SKM-1 treated with dmso at 0.1 percent for 144 hours (cell line): ENCODE results near the gene PRDM2.
"Not testable (repeated sequence)": the region's sequence is repeated elsewhere in the genome, so short reads cannot be mapped to it uniquely, and the experiment has no call there.

ENCODE experiments used
- DNase-seq: peaks from one replicate; lab custom pipeline; 2025; ENCODE audit not compliant: unreplicated experiment; lab: John Stamatoyannopoulos, UW

The PRDM2 gene

GRCh38 chr1:13700521-13701270, 708 bp downstream of the PRDM2 start:
- no peak for DNase-seq

DNA sequence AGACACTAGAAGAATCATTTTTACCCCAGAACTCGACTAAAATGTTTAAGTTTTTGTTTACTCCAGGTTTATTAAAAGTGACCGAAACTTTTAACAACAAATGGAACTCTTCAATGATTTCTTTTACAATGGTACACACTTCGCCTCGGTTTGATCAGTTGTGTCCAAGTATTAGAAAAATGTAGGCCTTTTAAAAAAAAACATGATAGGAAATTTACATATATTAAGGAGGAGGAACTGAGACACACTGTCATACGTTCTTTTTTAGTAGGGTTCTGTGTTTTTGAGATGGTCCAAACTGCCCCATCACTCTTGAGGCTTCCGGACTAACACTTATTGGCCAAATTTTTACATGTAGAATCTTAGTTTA, 1.3 kb downstream of the PRDM2 start:
- DNase-seq = no peak

DNA sequence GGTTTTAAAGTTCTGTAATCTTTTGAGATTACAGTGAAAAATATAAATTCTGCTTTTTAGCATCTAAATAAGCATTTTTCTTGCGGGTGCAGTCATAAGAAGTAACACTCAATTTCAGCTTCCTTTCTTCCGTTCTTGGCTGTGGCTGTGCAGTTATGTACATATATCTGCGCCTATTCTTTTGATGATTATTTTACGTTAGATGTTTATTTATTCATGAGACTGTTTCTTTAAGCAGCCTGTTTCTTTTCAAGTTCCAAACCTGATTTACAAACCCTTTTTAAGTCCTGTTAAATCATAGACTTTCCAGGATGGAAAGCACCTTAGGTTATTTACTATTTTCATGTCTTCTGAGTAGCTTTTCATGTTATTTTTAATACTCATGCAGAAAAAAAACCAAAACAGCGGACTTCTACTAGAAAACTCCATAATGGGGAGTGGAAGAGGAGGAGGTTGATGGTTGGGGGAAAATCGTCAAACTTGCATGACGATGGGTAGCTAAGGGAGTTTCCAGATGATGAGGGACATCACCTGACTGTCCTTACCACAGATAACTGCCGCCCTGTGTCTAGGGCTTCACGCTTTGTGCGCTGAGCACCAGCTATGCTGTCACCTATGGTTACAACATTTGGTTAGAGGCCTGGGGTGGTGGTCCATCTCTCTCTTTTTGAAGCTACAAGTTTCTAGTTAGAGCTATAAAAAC, 2.6 kb downstream of the PRDM2 start:
- DNase-seq = no peak

DNA sequence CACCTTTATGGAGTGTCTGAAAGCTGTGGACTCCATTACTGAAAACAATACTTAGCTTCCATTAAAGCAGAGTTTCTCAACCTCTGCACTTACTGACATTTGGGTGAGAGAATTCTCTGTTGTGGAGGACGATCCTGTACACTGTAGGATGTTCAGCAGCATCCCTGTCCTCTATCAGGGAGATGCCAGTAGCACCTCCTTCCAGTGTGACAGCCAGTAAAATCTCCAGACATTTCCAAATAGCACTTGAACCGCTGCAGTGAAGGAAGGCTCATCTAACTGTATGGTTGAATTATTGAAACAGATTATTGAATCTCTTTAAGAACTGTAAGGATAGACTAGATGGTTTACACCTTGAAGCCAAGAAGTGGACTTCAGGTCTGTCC, 3.1 kb downstream of the PRDM2 start:
- DNase-seq = no peak

GRCh38 chr1:13703558-13704490, 3.8 kb downstream of the PRDM2 start:
- DNase-seq = no peak

DNA sequence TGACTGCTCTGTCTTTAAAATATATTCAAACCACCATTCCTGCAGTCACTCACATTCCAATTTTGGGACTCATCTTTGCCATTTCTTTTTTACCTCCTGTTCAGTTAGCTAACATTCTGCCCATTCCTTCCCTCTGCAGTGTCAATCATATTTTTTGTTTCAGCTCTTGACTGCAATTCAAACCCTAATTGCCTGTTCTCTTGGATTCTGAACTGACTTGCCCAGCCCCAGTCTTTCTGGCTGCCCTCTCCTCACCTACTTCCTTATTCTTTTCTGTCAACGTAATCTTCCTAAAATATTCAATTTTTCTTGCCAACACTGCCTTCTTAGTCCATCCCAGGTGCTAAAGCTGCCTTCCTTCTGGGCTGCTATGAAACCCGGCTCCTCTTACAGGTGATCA, 6.1 kb downstream of the PRDM2 start:
- peak; percentile 36 for DNase-seq

DNA sequence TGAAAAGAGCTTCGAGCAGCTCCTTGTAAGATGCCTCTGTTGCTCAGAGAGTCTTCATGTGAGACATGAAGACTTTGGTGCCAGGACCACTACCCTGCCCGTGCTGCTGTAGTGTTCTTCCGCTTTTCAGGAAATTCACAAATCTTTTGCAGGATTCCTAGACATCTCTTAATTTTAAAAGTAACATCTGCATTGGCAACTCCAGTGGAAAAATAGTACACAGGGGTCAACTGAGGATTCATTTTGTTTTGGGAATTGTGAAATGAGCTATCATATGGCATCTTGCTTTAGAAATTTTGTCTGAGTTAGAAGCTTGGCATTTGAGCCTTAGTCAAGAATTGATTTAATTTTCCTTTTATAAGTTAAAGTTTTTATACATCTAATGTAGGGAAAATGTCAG, 7.2 kb downstream of the PRDM2 start:
- DNase-seq = no peak

- no peak for DNase-seq
Observed at GRCh38 chr1:13708380-13708982, 8.5 kb downstream of the PRDM2 start.

- DNase-seq = no peak
Observed at GRCh38 chr1:13710086-13710485, 10.1 kb downstream of the PRDM2 start.

DNA sequence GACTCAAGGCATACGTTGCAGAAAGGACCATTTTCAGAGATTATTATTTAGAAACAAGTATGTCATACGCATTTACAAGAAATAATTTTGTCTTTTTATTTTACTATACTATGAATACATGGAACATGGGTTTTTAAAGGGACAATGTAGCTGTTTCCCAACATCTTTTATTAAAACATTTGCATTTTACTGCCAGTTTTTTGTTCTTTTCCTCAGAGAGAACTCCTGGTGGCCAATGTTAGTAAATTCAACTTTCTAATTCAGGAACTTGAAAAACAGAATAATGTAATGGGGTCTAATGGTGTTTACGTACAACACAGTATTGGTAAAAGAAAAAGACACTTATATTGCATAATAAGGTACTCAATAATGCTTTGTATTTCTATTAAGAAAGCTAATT, 14.9 kb downstream of the PRDM2 start:
- DNase-seq = no peak

- not testable (repeated sequence) for DNase-seq
Observed at GRCh38 chr1:13715616-13716287, 15.8 kb downstream of the PRDM2 start.

DNA sequence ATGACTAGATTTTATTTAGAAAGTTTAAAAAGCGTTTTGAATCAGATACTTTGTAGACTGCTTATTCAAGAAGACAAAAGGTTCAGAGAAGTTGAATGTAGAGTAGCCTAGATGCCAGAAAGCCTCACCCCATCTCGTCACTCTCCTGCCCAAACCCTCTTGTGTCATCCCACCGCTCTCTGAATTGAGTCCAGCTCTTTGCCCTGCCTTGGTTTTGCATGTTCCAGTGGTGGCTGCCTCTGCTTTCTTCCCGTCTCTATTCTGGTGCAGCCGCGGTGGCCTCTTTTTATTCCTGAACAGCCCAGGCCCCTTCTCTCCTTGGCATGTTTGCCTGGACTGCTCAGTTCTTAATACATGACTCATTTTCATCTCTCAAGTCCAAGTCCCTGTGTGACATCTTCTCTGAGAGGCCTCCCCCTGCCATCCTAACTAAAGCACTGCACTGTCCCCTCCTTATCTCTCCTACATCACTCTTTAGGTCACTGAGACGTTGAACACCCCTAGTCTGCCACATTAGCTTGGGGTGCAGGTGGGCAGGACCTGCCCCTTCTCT, 22.9 kb downstream of the PRDM2 start:
- DNase-seq = no peak

DNA sequence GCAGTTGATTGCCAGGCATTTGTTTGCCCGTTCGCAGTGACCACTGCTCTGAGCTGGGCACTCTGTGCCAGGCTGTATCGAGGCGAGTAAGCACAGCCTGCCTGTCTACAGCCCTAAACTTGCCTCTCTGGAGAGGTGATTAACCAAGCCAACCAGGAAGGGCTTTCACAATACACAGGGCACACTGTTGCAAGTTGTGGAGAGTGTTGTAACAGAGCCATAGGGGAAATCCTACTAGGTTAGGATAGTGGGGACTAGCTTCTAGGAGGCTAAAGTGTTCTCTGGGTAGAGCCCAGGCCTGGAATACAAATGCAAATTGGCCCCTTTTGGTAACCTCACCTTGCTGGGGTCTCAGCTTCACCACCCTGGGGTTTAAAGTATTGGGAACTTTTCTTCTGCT, 23.8 kb downstream of the PRDM2 start:
- DNase-seq = peak; percentile 91

- DNase-seq = peak; percentile 31
Observed at GRCh38 chr1:13725714-13726175, 25.8 kb downstream of the PRDM2 start.

GRCh38 chr1:13728091-13728715, 28.2 kb downstream of the PRDM2 start:
- no peak for DNase-seq

- DNase-seq = no peak
Observed at GRCh38 chr1:13730291-13730690, 30.3 kb downstream of the PRDM2 start.

DNA sequence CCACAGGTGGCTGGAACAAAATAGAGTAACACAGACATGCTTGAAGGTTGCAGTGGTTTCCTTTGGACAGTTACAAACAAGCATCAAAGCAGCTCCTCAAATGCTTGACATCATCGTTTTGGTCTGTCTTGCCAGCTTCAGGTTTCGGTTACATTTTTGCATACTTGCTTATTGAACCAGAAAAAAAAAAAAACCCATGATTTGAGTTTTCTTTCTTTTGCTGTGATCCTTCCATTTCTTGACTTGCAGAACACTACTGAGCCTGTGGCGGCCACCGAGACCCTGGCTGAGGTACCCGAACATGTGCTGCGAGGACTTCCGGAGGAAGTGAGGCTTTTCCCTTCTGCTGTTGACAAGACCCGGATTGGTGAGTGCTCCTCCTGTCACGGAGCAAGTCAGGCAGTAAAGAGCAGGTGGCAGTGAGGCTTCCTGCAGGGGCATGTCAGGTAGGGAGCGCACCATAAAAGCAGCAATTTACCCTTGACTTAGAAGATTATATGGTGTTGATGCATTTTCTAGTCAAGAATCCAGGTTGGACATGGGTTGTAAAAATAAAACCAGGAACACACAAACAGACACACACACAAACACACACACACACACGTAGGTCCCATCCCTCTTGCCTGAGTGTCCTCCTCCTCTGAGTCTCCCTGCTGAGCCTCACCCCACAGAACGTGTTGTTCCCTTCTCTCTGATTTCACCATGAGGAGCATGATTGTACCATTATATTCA, 30.9 kb downstream of the PRDM2 start:
- DNase-seq = no peak

DNA sequence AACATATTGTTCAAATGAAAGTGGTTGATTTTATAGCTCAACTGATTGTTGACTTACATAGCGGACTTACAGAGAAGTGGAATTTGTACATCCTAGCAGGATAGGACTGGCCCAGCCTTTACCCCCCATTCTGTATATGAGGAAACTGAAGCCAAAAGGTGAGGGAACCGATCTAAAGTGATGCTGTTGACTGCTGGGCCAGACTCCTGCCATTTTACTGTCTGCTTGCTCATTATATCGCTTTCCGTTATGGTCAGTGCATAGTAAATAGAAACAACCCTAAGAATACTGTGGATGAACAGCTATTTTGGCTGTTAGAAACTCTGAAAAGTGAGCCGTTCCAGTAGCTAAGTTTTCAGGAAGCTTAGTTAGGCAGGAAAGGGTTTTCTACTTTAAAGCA, 31.9 kb downstream of the PRDM2 start:
- DNase-seq = no peak

GRCh38 chr1:13732971-13733667, 33.1 kb downstream of the PRDM2 start:
- DNase-seq = no peak
